Suprapubic skin (tissue), 4 donors: ENCODE measurements around the gene MAN2B1.

Source experiments
- EP300 ChIP-seq: sonication (generic); formaldehyde crosslinking; IDR thresholded peaks from one replicate; pipeline ENCODE4 v1.6.1; 2017; ENCODE audit warnings: antibody characterized with exemption
- POLR2A ChIP-seq, 2 donors: fragments of 450-650 bp; IDR thresholded peaks; one replicate each; pipeline ENCODE4 v1.6.1; 2017; ENCODE audit warnings: antibody characterized with exemption in 2 of 2, mild to moderate bottlenecking in 2 of 2, moderate library complexity in 2 of 2
- POLR2AphosphoS5 ChIP-seq, 3 donors: sonication (generic); formaldehyde crosslinking; IDR thresholded peaks; one replicate each; pipeline ENCODE4 v1.6.1; 2017; ENCODE audit warnings: antibody characterized with exemption in 3 of 3
- TF ChIP-seq, protein P1 (sequence below), 2 donors: fragments of 200-600 bp in 1 of 2; fragments of 450-650 bp in 1 of 2; sonication (generic) in 1 of 2; IDR thresholded peaks; one replicate each; pipeline ENCODE4 v1.5.1; 2016 to 2019; ENCODE audit warnings: antibody characterized with exemption in 2 of 2, mild to moderate bottlenecking in 1 of 2, moderate library complexity in 1 of 2

DNA sequence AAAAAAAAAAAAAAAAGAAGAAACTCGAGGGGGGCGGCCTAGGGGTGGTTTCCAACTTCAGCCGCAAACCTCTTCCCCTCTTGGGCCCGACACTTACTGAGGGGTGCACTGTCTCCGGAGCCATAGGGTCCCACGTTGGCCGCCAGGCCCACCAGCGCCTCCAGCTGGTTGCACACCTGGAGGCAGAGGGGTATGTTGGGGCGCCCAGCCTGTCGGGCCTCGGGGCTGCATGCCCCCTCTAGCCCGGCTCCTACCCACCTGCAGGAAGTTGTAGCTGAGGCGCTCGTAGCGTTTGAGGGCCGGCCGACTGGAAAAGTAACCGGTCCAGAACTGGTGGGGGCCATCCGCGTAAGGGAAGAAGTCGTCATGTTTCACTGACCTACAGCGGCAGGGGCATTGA, 8.6 kb downstream of the MAN2B1 start:
- TF ChIP-seq POLR2A (IDR thresholded peaks at IDR 0.05) (no peak), EP300 (no peak), POLR2AphosphoS5 (IDR thresholded peaks at IDR 0.05) (no peak)
- TF ChIP-seq, protein P1, sequence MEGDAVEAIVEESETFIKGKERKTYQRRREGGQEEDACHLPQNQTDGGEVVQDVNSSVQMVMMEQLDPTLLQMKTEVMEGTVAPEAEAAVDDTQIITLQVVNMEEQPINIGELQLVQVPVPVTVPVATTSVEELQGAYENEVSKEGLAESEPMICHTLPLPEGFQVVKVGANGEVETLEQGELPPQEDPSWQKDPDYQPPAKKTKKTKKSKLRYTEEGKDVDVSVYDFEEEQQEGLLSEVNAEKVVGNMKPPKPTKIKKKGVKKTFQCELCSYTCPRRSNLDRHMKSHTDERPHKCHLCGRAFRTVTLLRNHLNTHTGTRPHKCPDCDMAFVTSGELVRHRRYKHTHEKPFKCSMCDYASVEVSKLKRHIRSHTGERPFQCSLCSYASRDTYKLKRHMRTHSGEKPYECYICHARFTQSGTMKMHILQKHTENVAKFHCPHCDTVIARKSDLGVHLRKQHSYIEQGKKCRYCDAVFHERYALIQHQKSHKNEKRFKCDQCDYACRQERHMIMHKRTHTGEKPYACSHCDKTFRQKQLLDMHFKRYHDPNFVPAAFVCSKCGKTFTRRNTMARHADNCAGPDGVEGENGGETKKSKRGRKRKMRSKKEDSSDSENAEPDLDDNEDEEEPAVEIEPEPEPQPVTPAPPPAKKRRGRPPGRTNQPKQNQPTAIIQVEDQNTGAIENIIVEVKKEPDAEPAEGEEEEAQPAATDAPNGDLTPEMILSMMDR (IDR thresholded peaks at IDR 0.05), result no peak
